ENCODE data around the gene JAG1.

The JAG1 gene

DNA sequence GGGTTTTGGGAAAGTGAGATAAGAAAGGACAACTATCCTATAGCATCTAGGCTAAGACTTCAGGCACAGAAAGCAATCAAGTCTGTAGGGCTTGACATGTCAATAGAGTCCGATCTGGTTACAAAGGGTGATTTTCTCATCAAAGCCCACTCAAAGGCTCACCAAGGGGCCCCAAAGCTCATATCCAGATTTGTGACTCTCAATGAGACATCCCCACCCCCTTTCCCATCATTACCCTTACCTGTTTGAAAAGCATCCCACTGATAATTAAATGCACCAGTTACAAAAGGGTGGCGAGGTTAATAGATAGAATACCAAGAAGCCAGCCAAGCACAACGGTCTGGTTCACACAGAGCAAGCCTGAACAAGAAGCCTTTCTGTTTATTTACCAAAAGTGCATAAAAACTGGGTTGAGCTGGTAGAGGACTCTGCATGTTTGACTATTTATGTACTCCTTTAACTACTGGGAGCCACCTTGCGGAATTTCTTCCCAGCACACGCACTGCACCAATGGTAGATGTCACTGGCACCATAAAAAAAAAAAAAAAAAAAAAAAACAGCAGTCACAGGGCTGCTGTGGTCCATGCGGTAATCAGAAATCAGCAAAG is 6.1 kb downstream of the JAG1 start:
- no peak for DNase-seq

DNA sequence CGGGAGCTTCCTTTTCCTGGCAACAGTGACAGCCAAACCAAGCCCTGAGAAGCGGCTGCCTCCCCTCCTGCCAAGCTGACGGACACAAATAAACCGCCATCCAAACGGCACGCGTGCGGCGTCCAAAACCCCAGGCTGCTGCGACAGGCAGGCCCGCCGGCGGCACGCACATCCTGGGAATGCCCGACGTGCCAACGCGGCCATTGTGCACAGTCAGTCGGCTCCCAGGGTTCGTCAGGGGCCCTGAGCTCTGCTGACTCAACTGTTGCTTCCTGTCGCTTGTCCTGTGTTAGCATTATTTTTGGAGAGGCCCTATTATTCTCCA is 6.8 kb downstream of the JAG1 start:
- no peak for DNase-seq

DNA sequence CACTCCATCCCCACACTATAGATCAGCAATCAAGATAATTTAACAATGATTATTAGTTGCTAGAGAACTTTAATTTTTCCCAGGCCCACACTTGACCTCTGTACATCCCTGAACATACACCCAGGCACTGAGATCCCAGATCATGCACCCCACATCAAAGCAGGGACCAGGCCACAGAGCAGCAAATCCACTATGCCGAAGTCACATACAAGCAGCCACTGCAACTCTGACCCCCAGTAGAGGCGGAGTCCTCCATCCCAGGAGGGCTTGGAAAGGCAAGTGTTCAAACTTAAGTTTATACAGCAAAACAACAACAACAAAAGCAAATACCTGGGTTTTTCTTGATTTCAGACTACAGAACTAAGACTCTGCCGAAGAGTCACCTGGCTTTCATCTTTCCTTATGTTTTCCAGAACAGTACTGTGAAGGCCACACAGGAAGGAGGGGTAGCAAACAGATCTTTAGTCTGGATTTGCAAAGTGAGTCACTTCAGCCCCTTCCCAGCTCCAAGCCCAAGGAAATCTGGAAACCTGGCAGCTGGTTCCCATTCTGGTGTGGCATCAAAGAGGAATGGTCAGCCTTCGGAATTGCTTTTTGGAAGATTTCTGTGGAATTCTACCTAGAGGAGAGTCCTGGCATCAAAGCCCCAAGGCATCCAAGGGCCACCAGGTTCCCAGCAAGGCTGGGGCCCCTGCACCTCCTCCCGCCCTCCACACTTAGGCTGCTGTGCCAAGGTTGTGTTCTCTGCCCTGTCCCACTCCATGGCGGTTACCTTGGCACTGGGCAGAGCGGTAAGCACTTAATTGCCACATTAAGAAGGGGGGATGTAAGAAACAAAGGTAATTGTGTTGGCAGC is 7.3 kb downstream of the JAG1 start:
- no peak for DNase-seq

DNA sequence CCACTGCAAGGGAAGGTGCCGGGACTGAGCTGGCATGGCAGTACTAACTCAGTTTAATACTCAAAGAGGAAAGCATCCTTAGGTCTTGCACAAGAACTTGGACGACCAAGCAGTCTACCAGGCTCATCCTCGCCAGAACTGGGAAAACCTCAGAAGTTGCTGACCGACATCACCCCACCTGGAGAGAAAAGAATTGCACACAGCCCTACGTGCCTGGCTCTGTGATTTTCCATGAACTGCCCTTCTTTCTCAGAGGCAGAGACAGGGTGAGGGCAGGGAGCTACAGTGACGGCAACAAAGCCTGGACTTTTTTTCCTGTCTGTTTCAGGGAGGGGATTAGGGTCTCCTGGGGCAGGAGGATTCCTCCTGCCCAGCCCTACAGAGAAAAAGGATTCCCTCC is 8.0 kb downstream of the JAG1 start:
- DNase-seq = no peak

DNA sequence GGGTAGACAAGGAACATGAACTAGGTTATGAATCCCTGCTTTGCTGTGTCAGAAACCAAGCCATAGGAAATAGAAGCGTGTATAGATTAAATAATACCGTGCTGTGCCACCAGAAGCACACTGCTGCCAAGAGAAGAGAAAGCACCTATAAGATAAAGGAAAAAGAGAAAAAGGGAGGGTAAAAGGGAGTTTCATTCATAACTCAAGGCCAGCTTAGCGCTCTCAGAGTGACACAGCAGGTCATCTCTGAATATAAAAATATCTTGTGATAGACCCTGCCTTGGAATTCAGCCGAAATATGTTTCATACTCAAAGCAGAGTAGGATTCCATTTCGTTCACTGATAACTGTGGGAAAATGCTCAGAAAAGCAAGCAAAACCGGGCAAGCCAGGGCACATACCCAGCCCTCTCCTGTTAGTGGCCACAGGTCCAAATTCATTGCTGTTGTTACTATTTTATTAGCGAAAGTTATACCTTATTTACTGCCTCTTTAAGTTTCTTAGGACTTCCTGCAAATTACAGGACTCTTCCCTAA is 8.7 kb downstream of the JAG1 start:
- no peak for DNase-seq

DNA sequence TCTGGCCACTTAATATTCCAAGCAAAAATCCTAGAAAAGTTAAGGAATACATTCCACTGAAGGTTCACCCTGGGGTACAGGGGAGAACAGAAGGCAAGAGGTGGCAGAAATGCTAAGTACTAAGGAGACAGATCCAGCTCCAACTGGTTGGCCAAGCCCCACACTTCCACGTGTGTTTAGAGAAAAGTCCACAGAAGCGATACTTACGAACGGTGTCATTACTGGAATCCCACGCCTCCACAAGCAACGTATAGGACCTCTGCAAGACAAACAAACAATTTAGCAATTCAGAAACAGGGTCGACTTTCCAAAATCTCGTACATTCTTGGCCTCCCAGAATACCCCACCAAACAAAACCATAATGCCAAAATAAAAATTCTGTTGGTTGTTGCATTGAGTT is 10.0 kb downstream of the JAG1 start:
- no peak for DNase-seq

DNA sequence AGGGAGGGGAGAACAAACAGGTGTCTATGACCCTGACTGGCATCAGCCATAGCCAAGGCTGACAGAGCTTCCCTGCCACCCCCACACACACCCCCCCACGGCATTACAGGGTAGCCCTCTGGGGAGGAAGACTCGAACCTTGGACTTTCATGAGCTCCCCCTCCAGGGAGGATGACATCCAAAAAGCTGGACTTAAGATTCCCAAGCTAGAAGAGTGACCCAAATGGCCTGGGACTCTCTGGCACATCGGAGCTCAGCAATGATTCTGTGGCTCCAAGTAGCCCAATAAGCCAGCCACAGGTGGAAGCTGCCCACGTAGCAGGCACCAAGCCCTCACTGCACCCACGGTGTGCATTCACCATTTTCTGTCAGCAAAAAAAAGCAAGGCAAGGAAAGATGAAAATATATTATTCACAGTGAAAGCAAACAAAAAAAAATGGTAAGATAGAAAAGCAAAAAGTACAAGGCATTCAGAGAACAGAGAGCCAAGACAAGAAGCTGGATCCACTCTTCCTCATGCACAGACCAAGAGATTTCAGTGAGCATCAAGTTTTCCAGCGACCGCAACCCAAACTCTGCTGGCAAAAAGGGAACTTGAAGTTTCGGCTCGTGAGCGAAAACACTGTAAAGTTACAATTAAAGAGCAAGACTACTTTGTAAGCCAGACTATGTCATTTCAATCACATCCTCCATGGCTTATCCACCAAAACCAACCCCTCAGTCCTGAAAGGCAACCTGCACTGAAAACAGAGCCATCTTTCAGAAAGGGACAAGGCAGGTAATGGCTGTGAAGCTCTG is 10.9 kb downstream of the JAG1 start:
- no peak for DNase-seq

DNA sequence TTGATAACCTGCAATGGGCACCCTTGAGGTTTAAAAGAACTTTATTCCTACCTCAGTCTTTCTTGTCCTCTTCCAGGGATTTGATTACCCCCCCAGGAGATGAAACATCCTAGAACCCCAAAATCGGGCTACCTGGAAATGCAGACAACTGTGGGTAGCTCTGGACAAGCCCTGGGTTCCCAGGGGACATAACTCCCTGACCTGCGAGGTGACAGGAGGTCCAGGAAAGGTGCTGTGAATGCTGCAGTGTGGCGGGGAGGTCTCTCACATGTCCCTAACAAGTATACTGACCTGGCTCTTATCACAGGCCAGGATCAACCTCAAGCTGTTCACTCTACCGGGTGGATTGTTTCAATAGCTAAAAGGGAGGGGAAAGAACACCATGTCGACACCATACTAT is 11.6 kb downstream of the JAG1 start:
- DNase-seq = no peak

DNA sequence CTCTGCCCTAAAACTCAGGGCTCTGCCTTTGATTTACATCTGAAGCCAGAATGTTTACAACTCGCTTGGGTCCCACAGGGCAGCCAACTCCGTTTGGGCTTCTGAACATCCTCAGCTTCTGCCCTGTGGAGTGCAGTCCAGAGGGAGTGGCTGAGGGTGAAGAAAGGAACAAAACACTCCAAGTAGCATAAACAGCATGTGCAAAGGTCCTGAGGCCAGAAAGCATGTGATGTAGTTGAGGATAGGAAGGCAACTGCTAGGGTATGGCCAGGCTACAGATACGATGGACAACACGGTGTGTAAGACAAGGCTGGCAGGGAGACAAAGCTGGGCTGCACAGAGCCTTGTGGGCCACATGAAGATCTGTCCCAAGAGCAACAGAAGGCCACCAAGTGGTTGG is 12.5 kb downstream of the JAG1 start:
- no peak for DNase-seq

DNA sequence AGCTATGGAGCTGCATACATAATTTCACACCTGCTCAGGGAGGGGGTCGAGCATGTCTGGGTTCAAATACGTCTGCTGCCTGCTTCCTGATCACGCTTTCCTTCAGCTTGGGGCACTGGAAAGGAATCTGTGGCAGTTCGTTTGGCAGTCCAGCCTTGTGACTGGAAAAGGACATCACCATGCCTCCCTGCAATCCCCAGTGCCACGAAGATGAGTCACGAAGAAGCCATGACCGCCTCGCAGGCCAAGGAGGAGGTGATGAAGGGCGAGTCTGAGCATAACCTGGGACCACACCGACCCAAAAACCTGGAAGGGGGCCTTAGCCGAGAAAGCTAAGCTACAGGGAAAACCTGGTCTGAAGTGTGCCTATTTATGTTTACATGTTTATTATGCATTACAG is 13.1 kb downstream of the JAG1 start:
- no peak for DNase-seq

DNA sequence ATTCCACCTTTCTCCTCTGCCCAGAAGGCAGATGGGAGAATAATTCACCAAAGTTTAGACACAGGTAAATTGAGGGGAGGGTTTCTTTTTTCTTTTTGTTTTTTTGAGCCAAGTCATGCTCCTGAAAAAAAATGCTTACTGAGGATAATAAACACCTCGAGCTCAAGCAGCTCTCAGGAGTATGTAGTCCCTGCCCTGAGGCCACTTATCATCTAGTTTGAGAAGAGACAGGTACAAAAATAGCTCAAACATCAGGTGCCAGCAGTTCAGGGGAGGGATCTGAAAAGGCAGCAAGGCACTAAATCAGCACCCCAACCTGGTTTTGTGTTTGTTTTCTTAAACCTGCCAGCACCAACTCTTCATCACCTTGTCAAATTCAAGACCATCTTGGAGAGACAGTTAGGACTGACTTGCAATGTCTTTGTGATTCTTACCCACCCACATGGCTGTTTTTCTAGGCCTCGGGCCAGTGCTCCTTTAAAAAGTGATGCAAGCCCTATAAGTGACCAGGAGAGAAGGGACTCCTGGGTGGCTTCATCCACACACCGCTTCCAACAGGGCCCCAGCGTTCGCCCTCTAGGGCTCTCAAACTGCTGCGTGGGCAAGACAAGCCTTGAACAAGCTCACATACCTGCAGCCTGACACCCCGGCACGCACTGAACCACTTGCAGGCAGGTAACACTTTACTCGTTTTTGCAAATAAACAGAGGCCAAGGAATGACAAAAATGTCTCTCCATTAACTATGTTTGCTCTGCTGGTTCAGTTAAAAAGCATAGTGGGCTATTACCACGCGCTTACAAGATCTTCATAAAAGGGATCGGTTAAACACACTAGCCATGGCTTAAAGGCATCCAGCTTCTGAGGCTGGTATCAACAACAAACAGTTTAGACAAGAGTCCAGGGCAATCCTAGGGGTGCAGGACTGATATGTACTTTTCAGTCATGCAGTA is 13.9 kb downstream of the JAG1 start:
- no peak for DNase-seq

DNA sequence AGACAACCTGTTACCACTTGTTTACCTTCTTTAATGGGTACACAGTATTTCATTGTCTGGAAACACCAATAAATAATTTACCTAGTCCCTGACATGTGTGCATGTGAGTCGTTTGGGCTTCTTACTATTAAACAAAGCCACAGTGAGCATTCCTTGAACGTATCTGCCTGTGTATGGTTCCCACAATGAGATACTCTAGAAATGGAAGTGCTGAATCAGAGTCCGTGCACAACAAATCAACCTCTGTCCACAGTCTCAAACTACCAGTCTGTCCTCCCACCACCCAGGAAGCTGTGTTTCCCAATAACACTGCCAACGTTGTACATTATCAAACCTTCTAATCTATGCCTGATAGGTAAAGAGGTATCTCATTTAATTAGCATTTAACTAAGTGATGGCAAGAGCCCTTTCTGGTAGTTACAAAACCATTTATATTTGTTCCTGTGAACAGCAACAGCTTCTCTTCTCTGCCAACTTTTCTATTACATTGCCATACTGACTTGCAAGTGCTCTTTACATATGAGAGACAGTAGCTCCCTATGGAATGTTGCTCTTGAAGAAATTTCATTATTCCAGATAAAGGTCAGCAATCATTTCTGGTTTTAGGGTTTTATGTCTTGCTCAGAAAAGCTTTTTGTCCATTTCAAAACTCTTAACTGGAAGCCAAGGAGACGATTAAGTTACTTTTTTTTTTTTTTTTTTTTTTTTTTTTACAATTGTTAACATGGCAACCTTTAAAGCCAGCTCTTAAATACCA is 14.7 kb downstream of the JAG1 start:
- no peak for DNase-seq

DNA sequence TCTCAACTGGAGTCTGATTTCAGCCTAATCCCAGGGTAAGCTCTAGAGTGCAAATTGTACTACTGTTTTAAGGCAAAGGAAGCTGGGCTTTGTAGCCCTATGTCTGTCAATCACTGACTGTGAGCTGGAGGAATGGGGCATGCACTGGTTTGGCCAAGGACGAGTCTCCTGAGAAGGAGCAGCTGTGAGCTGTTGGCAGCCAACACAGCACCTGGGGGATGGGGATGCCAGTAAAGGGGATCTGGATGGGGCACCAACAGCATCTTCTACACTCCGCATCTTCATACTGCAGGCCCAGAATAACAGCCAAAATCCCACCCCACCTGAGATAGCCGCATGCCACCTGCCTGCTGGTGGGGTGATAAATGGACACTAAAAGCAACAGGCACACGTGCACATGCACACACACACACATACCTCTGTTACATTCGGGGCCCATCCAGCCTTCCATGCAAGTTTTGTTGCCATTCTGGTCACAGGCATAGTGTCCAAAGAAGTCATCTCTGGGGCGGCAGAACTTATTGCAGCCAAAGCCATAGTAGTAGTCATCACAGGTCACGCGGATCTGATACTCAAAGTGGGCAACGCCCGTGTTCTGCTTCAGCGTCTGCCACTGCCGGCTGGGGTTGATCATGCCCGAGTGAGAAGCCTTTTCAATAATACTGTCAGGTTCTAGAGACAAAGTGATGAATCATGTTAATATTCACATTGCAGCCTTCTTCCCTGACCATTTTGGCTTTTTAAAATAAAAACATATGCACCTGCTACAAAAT is 15.6 kb downstream of the JAG1 start:
- no peak for DNase-seq

DNA sequence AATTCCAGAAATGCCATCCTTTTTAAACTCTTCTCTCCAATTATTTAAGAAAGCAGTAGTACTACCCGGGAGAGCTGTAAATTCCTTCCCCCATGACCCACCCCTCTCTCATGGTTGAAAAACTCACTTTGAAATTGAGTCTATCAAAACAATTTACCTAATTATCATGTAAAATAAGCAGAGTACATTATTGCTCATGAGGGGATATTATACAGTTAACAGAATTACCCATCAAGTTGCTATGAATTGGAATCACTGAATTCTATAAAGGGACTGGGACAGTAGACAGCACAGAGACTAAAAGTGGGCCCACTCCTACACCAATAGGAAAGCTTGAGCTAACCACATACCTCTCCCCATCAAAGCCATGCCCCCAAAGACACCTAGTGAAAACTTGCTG is 16.3 kb downstream of the JAG1 start:
- no peak for DNase-seq

DNA sequence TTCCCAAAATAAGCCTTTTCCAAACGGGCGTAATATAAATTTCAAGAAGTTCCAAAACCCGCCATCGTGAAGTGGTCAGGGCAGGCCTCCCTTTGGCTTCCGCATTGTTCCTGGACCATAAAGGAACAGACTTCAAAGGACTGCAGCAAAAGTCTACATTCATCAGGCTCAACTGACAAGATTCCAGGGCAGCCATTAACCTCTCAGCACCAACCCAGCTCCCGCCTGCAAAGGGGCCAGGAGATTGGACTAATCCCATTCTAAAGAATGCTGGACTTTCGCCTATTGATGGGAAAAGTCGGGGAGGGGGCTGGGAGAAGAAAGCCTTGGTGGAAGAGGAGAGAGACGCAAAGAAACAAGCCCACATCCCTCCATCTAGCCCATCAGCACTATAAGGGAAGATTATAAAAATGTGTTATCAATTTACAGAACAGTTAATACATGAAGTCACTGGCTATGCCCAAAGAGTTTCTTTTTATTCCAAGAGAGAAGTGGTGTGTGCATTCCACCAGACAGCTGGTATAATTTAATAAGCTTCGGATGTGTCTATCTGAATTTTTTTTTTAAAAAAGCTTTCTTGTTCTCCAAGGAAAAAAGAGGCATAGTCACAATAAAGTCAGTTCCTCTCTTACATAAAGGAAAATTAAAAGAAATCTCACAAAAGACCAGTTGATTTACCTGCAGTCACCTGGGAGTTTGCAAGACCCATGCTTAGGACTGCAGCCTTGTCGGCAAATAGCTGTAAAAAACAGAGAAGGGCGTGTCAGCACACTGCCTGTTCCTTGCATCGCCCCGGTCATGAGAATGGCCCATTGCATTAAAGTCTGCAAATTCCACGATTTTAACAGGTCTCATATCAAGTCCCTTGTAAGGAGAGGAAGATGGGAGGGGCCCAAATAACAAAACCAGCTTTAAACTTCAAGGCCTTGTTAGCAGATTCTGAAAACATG is 17.8 kb downstream of the JAG1 start:
- DNase-seq = no peak

DNA sequence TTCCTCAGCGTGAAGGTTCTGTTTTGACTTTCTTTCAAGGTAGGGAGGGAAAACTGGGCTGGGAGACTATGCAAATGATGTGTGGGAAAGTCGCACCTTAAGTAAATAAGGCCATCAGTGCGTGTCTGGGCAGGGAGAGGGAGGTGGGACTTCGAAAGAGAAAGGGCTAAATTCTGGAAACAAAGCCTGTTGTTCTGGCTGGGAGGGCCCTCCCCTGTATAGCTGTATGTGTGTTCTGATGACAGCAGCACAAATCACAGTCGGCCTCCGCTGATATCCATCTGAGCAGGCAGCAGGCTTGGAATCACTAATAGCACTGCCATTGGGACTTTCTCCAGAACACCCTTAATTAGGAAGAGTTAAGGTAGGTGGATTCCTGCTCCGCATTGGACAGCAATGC is 19.2 kb downstream of the JAG1 start:
- no peak for DNase-seq

DNA sequence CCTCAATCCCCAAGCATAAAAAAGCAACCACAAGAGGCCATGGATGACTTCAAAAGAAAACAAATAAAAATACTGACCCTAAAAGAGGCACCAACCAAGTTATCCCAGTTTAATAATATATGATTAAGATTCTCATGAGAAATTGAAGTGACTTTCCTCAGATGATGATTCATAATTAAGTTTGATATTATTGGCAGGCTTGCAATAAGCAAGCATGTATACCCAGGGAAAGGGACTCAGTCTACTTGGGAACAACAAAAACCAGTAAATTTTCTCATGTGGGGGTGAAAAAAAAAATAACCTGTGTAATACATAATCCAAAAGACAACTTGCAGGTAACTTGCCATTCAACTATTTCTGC is 19.6 kb downstream of the JAG1 start:
- DNase-seq = no peak

DNA sequence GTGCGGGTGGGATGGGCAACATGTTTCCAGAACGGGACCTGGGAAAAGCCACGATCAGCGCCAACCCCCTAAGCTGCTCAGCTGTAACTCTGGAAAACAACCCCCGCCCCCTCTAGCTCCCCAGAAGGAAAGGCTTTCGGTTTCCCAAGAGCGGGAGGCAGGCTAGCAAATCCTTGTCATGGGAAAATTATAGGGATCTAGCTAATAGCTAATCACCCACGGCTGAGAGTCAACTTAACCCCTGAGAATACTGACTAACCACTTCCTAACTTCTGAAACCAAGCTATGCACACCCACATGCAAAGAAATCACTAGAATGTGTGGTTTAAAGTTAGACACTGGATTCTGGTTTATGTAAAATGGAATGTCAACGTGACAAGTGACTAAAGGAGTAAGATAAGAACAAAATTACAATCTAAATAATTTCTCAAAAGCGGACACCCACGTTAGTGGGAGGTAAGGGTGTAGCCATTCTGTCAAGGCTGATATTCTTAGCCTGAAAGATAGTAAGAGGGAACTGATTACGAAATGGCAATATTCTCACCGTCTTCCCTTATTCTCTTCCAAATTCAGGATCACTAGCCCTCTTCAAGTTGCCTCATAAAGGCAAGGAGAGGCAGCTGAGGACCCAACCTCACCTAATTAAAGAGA is 20.1 kb downstream of the JAG1 start:
- no peak for DNase-seq

DNA sequence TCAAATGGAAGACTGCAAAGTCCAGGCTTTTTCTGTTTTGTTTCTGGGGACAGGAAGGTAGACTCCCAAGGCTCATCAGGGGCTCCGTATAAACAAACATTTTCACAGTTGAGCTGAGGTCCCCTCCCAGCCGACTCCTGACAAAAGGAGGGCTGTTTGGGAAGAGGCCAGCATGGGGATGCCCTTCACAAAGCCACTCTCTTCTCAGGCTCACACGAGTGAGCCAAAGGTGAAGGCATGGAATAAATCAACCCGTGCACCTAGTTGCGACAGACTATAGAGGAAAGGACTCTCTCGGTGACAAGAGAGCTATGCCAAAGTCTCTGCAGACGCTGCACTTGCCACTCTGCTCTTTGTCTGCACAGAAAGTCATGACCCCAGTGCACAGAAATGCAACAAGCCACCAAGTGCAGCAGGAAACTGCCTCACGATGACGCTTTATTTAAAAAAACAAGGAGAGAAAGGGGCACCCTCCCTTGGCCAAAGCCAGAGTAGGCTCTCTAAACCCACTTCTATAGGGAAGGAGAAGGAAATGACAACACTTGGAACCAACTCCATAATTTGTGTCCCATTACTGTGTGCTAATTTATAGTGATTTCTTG is 21.0 kb downstream of the JAG1 start:
- no peak for DNase-seq
